ENCODE measurements around the gene CTDP1.
A peak's percentile ranks its signal among the peaks of the same experiment; 100 is the strongest.

The CTDP1 gene

DNA sequence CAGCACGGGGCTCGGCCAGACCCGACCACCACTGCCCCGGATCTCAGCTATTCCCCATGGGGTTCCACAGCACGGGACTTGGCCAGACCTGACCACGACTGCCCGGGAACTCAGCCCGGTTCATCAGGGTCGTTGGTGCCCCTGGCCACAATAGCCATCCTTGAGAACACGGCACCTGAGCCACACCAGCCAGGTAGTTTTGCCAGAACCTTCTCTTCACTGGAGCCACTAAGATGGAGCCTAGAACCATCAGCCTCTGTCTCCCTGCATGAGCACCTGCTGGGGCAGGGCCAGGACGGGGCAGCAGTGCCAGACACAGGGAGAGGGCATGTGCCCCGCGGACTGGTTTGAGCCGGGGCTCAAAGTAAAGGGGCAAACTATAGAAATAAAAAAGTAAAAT, 106.7 kb downstream of the CTDP1 start:
- DNase-seq, result no peak

DNA sequence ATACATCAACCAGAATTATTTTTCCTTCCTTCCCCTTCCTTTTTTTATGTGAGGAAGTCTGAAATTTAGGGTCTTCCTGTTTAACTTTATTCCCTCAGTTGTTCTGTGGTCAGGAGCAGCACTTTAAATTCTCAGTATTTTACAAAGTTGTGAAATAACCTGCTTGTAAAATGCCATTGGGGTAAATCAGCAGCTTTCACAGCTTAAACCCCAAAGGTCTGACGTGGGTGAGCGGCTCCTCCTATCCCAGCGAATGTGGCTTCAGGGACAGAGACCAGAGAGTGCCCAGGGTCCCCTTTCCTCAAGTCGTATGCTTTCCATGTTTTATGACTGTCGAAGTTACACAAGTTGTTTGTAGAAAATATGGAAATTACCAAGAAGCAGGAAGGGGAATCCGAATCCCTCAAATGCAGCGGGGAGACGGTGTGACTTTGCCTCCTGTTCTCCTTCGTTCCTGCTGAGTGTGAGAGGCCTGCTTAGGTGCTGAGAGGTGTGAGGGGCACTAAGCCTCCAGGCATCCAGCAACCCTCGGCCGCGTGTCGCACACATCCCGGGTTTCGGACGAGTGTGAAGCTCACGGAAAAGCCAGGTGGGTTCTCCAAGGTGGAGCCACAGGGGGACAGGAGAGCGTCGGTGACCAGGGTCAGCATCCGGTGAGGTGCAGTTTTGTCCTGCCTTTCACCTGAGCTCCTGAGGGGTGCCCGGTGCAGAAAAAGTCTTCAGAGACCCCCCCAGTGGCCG, 107.4 kb downstream of the CTDP1 start:
- no peak for DNase-seq

DNA sequence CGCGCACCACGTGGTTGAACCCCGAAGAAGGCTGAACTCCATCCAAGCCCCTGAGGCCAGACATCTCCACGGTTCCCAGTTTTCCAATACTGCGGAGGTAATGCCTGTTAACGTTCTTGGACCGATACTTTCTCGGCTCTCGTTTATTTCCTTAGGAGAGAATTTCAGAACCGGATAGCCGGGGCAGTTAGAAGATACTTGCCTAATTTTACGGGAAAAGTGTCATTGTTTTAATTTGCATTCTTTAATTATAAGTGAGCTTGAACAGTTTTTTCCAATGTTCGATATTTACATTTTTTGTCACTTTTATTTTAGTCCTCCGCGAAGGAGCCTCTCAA, 107.9 kb downstream of the CTDP1 start:
- no peak for DNase-seq

DNA sequence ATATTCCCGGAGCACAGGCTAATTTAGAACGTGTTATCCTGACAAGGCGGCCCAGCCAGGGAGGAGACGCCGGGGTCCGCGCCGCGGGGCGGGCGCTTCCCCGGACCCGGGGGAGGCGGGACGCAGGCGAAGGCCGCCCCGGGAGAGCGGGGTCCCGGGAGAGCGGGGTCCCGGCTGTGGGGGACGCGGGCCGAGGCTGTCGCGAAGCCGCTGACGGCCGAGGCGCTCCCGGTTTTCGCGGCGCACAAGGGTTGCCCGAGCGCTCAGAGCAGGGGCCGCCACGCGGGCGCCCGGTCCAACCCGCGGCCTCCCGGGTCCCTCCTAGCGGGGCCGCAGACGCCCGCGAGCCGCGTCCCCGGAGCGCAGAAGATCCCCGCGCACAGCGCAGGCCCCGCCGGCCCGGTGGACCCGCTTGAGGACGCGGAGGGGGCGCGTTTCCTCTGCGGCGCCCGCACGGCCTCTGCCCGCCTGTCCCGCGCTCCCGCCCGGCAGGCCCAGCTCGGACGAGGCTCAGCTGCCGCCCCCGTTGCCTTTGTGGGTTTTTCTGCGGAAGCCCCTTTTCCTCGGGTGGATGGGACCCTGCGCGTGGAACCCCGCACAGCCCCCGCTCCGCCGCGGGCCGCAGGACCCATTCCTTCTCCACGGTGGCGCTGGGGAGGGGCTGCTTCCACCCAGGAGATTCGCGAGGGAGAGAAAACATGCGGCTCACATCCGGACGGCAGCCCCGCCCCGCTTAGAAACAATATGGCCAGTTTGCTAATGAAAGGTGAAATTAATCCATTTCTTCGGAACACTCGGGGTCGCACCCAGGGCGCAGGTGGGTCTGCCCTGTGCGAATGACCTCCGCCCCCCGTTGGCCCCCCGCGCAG, 108.5 kb downstream of the CTDP1 start:
- peak; percentile 64 for DNase-seq

DNA sequence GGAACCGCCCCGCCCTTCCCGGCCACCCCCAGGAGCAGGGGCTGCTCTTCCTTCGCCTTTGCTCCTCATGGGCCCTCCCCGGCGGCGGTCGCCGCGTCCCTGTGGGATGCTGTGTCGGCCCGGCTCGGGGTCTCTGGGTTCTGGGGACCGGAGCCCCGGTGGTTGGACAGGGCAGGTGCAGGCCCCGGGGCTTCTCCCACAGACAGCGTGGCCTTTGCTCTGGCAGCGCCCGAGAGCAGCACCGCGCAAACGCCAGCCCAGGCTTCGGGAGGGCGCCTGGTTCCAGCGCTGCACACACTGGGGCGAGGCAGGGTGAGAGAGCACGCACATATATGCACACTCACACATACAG, 109.1 kb downstream of the CTDP1 start:
- peak; percentile 40 for DNase-seq

DNA sequence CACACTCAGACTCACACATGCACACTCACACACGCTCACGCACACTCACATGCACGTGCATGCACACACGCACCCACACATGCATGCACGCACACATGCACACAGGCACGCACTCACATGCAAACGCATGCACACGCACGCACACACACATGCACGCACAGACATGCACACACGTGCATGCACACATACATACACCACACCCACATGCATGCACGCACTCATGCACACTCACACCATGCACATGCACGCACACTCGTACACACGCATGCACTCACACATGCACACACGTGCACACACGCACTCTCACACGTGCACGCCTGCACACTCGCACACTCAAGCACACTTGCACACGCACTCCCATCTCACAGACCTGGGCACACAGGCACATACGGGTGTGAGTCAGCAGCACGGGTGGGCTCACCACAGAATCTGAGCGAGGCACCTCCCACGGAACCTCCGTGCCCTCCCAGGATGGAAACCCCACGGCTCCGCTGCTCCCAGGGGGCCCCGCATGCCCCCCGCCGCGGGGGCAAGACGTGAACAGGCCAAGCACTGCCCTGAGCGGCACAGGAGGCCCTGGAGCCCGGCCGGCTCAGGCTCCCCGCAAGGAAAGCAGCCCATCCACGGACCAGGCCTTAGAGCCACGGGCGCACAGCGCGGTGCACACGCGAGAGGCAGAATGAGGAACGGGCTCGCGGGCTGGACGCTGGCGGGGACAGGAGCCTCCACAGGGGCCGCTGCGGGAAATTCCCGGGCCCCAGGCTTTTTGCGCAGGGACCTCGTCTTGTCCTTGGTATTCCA, 109.7 kb downstream of the CTDP1 start:
- no peak for DNase-seq

DNA sequence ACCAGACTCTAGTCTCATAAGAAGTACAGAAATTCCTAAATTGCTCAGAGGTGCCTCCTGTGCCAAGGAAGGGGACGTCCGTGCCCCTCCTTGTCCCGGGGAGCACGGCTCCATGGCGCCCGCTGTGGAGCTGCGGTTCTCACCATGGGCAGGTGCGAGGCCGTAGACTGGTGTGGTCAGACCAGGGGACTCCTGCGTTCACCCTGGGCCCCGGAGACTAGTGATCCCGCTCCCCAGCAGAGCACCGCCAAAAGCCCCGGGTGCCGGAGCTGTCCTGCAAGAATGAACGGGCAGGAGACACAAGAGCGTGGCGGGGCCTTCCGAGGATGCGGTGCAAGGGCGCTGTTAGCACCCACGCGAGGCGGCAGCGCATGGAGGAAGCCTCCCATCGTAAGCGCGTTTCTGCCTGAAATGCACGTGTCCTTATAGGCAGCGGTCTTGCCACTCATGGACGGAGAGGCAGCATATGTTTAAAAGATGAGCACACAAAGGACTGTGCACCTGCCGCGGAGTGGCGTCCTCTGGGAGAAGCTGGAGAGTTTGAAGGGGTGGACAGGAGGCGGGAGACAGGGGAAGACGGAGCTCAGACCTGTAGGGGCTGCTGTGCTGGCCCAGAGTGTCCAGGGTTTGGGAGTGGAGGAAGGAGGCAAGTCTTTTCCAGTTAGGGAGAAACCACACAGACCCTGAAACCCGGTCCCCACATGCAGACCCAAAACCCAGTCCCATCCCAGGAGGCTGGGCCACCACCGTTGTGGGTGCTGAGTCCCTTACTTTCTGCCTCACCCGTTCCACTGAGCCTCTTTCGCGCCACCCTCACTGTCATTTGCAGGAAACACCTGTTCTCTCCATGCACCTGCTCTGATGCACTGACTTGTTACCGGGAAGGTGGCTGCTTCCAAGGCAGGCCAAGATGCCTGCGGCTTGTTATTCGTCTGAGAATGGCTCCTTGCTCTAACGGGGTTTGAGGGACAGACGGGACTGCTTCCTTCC, 110.6 kb downstream of the CTDP1 start:
- DNase-seq, result no peak

DNA sequence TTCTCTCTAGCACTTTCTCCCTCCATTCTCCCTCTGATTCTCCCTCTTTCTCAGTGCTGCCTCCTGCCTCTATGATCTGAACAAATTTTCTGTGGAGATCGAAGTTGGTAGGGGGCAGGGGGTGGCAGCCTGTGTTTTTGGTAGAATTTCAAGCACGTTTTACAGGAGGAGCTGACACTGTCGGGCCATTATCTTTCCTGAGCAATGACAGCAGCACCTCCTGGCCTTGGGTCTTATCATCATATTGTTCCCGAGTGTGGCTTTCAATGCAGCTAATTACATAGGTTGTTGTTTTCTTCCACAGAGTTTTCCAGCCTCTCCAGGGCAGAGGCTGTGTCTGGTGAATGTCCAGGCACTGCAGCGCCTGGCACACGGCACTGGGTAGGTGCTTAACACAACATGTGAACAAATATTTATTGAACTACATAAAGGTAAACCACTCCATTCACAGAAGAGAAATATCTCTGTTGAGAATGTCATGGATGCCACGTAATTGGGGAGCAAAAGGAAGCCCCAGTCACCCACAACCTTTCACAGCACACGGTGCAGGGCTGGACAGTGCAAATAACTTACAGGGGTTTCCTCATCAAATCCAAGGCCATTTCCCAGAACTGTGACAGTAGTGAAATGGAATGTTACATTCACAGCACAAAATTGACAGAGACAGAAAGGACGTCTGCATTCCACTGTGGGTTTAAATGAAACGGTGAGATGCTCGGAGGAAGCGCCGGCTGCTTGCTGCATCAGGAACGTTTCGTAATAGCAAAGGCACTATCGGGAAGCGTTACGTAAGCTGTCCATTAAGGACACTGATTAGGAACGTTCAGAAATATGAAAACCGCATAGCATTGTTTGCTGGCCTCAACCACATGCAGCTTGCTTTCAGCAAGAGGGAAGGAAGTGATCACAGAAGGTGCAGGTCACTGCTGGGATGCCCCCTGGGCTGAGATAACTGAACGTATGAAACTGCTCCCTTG, 111.7 kb downstream of the CTDP1 start:
- DNase-seq, result no peak

DNA sequence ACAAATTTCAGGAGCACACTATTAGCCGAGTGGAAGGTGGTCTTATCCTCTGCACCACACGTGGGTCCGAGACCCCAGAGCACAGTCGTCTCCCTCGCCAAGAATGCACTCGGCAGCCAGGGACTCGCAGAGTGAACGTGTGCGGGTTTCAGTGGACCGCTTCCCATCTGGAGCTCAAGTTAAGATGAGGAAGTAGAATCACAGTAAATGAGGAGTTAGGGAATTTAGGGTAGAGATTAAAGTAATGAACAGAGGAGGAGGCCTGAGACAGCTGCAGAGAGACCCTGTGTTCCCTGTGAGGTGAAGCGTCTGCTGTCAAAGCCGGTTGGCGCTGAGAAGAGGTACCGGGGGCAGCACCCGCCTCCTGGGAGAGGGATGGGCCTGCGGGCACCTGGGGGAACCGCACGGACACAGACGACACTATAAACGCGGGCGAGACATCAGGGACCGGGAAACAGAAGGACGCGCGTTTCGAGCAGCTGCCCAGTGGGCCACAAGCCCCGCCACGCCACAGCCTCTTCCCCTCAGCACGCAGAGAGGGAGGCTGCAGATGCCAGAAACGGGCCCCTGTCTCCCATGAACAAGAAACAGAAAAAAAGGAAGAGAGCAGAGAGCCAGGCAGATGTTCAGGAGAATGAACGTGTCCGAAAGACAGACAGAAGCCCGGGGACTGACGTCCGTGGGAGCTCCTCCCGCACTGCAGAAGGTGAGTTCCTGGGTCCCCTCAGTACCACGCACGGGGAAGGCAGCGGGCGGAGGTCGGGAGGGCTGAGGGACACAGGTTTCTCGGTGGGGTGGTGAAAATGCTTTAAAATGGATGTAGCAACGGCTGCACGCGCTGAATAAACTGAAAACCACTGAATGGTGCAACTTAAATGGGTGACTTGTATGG, 112.7 kb downstream of the CTDP1 start:
- DNase-seq, result no peak

DNA sequence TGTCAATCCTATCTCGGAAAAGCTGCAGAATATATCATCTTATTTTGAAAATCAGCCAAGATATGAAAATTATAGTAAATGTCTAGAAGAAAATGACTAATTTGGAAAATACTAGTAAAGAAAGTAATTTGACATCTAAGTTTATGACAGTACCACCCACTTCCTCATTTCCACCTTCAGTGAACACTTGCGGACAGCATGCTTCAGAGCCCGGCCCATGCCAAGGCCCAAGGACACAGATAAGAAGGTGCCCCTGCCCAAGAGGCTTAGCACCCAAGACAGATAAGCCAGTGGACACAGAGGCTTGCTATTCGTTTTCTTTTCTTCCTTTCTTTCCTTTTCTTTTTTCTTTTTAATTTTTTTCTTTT, 113.4 kb downstream of the CTDP1 start:
- no peak for DNase-seq

DNA sequence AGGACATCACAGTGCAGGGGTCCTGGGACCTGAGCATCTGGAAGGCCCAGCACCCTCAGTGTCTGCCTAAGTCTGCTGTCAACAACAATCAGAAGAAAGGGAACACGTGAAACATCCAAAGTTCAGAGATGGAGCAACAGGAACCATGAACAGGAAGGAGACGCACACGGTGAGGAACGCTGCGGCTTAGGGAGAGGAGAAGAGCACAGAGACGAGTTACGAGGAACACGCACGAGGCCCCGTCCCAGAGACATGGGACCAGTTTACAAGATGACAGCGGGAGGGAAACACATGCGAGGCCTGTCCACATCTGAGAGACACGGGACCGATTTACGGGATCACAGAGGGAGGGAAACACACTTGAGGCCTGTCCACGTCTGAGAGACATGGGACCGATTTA, 115.2 kb downstream of the CTDP1 start:
- DNase-seq, result no peak

DNA sequence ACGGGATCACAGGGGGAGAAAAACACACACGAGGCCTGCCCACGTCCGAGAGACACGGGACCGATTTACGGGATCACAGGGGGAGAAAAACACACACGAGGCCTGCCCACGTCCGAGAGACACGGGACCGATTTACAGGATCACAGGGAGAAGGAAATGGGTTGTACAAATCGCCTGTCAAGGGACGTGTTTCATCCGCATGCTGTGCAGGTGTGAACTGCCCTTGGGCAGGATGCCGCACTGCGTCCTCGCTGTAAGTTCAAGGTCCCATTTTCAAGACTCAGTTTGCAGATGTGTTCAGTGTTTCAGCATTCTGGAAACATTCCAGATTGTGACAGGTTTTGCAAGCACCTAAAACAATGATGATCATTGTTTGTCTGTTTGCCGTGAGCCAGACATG, 115.8 kb downstream of the CTDP1 start:
- DNase-seq, result no peak

DNA sequence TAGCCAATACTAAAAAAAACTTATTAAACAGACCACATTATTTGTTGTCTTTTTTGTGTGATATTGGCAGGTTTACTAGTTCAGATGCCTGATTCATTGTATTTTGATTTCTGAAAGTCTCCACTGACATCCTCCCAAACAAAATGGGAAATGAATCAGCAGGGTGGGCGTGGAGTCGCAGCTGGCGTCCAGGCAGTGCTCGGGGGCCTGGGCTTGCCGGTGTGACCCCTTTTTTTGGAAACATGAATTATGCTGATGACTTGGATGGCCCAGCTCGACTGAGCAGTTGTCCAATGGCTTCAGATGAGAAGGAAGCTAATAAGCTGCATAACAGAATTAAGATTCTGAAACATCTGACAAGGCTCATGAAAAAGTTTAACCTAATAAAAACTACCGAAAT, 116.4 kb downstream of the CTDP1 start:
- no peak for DNase-seq

DNA sequence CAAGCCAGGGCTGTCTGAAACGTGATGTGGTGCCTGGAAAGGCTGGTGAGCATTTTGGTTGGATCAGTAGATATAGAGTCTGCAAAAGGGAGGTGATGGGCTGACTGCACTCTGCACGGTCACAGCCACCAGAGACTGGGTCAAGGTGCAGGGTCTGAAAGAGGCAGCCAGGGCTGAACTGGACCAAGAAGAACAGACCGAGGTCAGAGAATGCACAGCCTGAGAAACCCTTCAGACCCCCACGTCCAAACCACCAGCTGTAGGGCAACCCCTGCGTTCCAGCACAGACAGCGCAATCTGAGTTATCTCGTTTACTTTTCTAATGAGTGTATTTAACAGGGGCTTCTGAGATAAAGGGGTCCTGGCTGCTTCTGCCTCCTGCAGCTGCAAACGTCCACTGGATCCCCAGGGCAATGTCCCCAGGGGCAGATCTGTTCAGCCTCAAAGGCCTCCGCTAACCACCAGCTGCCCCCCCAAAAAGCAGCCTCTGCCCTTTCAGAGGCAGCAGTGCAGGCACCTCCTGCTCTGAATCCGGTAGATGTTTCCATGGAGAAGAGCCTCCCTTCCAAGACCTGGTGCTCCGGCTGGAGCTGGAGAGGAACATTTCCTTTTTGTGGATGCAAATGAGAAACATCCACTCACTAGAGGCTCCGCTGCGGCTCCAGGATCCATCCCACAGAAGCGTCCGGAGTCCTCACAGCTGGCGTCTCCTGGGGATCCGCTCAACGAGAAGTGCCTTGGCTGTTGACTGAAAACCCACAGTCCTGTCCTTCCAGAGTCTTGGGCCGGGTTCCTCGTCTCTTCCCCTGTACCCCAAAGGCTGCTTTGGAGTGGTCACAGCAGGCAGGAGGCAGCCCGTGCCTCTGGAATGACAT, 117.2 kb downstream of the CTDP1 start:
- peak; percentile 52 for DNase-seq

DNA sequence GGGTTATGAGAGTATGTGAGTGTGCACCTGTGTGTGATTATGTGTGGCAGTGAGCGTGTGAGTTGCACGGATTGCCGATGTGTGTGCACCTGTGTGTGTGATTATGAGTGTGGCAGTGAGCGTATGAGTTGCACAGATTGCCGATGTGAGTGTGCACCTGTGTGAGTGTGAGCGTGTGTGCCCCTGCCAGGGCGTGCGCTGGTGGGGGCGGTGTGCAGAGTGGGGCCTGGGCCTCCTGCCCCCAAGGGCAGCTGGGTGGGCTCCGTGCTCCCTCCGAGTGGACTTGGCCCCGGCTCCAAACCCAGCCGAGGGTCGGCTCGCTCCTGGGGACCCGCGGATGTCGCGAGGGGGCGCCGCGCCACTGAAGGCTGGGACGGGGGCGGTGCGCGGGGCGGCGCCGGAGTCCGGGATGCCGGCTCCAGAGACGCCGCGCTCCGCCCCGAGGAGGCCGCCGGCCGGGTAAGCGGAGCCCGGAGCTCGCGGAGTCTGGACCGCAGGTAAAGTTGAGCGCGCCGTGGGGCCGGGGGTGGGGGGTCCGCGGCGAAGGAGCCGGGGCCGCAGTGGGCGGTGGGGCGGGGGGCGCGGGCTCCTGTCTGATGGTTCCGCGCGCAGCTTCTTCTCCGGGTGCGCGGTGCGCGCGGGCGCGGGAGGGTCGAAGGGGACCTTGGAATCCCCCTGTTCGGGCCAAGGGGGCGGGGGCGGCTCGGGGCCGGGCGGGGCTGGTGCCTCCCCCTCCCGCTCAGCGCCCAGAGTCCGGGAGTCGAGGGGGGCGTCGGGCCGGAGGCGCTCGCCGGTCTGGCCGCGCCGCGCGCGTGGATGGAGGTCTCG, 118.1 kb downstream of the CTDP1 start, which contains the start of gene KCNG2:
Gene KCNG2 (plus strand): TSS at position 421 of the 828 bp plus-strand sequence. CDS start 65,730 bp downstream, outside the sequence.
- peak; percentile 61 for DNase-seq

DNA sequence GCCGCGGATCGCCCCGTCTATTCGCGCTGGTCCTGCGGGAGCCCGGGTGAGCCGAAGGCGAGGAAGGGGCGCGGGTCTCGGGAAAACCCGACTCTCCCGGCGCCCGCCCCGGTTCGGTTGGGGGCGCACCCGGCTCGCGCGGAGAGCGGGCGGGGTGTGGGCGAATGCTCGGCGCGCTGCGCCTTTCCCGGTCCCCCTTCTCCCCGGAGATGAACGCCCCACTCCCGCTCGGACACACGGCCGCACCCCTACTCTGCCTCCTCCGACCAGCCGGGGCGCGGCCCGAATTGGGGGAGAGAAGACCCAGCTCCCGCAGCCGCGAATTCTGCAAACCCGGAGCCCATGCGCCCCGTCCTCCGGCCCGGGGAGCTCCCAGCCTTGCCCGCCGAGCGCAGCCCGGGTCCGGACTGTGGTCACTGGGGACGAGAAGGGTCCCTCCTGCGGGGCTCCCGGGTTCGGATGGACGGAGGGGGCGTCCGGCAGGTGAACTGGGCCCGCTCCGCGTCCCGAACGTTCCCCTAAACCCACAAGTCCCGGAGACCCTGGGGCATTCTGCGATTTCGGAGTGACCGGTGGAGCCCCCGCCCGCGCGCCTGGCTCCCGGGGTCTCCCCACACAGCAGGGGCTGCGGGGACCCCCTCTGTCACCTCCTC, 118.9 kb downstream of the CTDP1 start:
- DNase-seq, result peak; percentile 53

DNA sequence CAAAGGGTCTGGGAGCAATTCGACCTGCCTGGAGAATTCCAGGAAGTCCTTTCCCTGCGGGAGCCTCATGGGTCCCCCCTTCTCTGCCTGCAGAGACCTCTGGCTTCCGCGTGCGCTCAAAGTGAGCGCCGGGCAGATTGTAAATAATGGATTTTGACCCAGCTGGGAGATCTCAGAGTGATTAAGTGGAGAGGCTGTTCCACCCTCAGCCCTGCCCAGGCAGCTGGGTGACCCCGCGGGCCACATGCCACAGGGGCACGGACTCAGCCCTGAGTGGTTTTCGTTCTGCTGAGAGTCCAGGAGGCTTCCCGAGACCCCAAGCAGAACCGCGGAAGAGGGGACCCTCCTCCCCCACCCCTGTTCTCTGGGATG, 119.4 kb downstream of the CTDP1 start:
- peak; percentile 69 for DNase-seq
